ENCODE measurements around the gene FUOM. TPM values are rescaled to one million over a fixed set of nuclear protein-coding genes. Genes with fewer than 3 reads are reported as not detected.

Gene FUOM, protein sequence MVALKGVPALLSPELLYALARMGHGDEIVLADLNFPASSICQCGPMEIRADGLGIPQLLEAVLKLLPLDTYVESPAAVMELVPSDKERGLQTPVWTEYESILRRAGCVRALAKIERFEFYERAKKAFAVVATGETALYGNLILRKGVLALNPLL
- 6.1 and 9.5 TPM in 2 replicates for total RNA-seq

DNA sequence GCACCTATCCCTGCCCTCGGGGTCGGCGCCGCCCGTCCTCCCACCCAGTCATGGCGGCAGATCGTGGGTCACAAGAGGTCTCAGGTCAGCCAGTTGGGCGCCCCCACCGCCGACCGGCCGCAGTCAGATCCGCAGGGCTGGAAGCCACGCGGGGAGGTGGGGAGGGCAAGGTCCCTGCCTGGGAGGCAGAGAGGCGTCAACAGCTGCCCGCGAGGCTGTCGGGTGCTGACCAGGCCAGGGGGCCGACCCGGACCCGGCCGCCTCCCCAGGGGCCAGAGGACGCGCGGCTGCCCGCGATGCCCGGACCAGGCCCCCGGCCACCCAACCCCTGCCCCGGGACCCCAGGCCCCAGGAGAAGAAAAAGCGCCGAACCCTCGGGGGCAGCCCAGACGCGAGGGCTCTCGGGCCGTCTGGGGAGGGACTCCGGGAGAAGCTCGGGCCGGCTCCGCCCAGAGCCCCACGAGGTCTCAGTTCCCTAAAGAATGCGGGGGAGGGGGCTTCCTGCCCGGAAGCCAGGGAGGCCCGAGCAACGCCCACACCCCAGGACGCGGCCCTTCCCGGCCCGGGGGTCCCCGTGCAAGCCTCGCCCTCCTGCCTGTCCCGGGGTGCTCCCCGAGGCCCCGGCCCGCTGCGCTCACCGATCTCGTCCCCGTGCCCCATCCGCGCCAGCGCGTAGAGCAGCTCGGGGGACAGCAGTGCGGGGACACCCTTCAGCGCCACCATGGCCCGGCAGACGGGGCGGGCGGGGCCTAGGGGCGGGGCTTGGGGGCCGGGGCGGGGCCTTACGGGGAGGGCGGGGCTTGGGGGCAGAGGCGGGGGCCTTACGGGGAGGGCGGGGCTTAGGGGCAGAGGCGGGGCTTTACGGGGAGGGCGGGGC is at the start of gene FUOM:
TSS of gene FUOM (minus strand) at position 735 of the 877 bp plus-strand sequence. CDS start at position 723, 12 bp downstream.

DNA sequence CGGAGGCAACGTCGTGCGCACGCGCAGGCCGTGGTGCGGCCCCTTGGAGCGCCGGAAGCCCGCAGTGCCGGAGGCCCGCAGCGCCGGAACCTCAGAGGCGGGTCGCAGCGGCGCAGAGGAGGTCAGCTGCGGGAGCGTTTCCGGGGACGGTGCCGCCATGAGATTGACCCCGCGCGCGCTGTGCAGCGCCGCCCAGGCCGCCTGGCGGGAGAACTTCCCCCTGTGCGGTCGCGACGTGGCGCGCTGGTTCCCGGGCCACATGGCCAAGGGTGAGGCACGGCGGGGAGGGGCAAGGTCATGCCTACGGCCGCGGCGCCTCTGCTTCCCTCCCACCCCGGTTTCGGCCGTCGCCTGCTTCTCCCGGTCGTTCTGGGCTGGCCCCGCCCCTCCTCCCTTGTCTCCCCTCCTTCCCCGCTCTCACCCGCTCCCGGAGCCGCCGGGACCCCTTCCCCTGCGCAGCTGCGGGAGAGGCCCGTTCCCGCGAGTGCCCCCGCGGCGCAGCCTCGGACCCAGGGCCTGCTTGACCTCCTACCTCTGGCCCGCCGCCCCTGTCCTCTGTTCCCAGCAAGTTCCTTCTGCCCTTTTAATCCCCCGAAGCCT is 36.3 kb upstream of the FUOM start, which contains the start of gene MTG1:
TSS of gene MTG1 (plus strand) at position 94 of the 600 bp plus-strand sequence. CDS start at position 158, 64 bp downstream.

DNA sequence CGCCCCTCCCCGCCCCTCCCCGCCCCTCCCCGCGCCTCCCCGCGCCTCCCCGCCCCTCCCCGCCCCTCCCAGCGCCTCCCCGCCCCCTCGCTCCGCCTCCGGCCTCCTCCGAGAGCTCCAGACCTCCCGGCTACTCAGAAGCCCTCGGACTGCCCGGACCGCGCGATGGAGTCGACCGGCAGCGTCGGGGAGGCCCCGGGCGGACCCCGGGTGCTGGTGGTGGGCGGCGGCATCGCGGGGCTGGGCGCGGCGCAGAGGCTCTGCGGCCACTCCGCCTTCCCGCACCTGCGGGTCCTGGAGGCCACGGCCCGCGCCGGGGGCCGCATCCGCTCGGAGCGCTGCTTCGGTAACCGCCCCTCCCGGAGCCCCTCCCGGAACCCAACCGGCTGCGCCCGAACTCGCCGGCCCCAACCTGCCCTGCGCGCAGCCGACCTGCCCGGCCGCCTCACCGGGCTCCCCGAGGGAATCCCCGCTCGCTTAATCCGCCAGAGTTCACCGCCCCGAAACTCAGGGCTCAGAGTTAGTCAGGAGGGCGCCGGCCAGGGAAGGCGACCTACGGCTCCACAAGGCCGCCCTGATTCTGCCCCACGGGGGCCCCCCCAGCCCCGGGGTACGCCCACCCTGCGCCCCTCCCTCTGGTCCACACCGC is 21.5 kb upstream of the FUOM start, which contains the start of gene PAOX:
TSS of gene PAOX (plus strand) at position 111 of the 649 bp plus-strand sequence. CDS start at position 166, 55 bp downstream.

DNA sequence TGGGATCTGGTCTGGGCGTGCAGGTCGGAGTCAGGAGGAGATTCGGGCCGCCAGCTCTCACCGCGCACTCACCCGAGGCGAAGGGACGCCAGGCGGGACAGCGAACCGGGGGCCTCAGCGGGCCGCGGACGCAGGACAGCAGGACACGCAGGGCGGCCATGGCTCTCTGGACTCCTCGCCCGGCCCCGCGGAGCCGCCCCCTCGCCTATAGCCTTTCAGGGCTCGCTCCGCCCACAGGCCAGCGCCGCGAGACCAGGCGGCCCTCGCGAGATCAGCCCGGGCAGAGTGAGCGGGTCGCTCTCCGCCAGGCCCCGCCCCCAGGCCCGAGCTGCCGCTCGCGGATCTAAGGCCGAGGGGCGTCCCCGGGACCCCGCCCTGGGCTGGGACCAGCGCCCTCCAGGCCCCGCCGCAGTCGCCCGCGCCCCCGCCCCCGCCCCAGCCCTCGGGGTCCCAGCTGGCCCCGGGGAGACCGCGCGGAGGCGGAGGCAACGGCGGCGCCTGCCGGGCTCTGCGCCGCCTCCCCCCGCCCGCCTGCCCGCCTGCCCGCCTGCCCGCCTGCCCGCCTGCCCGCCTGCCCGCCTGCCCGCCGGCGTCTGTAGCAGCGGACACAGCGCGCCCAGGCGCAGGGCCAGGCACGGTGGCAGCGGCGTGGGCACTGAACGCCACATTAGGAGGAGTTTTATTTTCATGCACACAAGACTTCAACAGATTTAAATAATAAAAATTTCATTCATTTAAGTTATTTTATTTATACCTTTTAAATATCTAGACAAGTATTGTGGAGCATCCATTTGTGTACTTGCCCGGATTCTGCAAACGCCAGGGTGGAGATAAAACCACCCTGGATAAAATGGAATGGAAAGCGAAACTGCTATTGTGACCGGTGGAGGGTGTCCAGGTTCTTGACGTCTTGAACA is 15.6 kb upstream of the FUOM start, which contains the start of gene ECHS1:
TSS of gene ECHS1 (minus strand) at position 181 of the 917 bp plus-strand sequence. CDS start at position 160, 21 bp downstream.

GRCh38 chr10:133336577-133337369 is 21.0 kb downstream of the FUOM start, which contains the start of gene CALY:
Gene CALY, minus strand, starts transcription at chr10:133336896. Its CDS starts 7,907 bp downstream, at chr10:133328989.

DNA sequence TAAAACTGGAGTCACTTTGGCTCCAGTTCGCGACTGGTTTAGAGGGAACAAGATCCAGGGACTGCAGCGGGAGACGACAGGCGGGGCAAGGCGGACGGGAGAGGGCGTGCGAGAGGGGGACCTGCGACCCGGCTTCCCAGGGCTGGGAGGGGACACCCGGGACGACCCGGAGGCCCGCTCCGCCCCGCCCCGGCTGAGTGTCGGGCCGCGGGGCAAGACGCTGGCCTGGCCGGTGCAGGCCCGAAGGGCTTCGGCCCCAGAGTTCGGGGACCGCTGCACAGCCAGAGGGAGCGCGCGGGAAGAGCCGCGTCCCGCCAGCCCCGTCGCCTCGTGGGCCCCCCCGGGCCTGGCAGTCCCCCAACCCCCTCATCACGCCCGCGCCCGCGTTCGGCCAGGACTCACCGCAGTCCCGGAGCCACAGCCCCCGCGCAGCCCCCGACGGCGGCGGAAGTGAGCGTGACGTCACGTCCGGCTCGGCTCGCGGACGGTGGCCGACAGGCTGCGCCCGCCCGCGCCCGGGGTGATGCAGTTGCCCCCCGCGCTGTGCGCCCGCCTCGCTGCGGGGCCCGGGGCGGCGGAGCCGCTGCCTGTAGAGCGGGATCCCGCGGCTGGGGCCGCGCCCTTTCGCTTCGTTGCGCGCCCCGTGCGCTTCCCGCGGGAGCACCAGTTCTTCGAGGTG is 49.3 kb downstream of the FUOM start, which contains the start of the genes TUBGCP2 and ZNF511:
TSS of gene TUBGCP2 (minus strand) at position 452 of the 679 bp plus-strand sequence. CDS start 5,931 bp downstream, outside the sequence.
TSS of gene ZNF511 (plus strand) at position 494 of the 679 bp plus-strand sequence. CDS start at position 524, 30 bp downstream.

Other genes starting within 250 kb of the FUOM start
- gene KNDC1, start 197.8 kb downstream of the FUOM start, total RNA-seq = 0.12 and 0.26 TPM in 2 replicates
- not detected in 2 replicates for gene UTF1, start 127.8 kb downstream of the FUOM start, total RNA-seq
- not detected in 2 replicates for gene VENTX, start 120.2 kb downstream of the FUOM start, total RNA-seq
- gene ADAM8, start 81.2 kb downstream of the FUOM start, total RNA-seq = 0.87 and 1.3 TPM in 2 replicates
- gene TUBGCP2, start 49.1 kb downstream of the FUOM start, total RNA-seq = 66.4 and 71.7 TPM in 2 replicates
- gene ZNF511, start 49.1 kb downstream of the FUOM start, total RNA-seq = 18.4 and 21.8 TPM in 2 replicates
- gene CALY, start 21.1 kb downstream of the FUOM start, total RNA-seq = not detected in 2 replicates
- not detected in 2 replicates for gene PRAP1, start 10.6 kb downstream of the FUOM start, total RNA-seq
- gene ECHS1, start 15.3 kb upstream of the FUOM start, total RNA-seq = 60.6 and 65.6 TPM in 2 replicates
- 4.2 and 5.4 TPM in 2 replicates for gene PAOX, start 21.2 kb upstream of the FUOM start, total RNA-seq
- gene MTG1, start 36.1 kb upstream of the FUOM start, total RNA-seq = 19.3 and 23.1 TPM in 2 replicates
- gene SPRN, start 66.6 kb upstream of the FUOM start, total RNA-seq = 0.12 and 0.13 TPM in 2 replicates
- gene SCART1, start 95.9 kb upstream of the FUOM start, total RNA-seq = 3.3 TPM in 2 replicates
- 0.40 and 0.56 TPM in 2 replicates for gene CYP2E1, start 169.3 kb upstream of the FUOM start, total RNA-seq
- gene SYCE1, start 207.6 kb upstream of the FUOM start, total RNA-seq = 0.19 TPM in 1 of 2 replicates, not detected in the other